Activated T-helper 1 cell treated with anti-CD3 and anti-CD28 coated beads, Interleukin-12 subunit alpha, Interleukin-12 subunit beta, Interleukin-2, Interleukin-4 antibody, amounts not matched to agents 30 ng/mL and 10 ng/mL and 1 ng/mL, durations not matched to agents 14 hours and 24 hours and 36 hours (primary cell): ENCODE data around the gene ADAMTS12. TPM values are rescaled to one million over a fixed set of nuclear protein-coding genes. Genes with fewer than 3 reads are reported as not detected.

Experiments
- DNase-seq: peaks from one replicate; pipeline ENCODE4 v3.0.0; 2021; ENCODE audit warnings: low spot score
- H3K27ac Mint-ChIP-seq: one replicate; pipeline ENCODE4 v1.8.0; 2021; ENCODE audit warnings: mild to moderate bottlenecking, mixed read lengths
- H3K27me3 Mint-ChIP-seq: one replicate; pipeline ENCODE4 v1.8.0; 2022; ENCODE audit warnings: mild to moderate bottlenecking, moderate library complexity, mixed read lengths; ENCODE audit not compliant: insufficient read depth
- H3K36me3 Mint-ChIP-seq: one replicate; pipeline ENCODE4 v1.8.0; 2021; ENCODE audit warnings: low read depth, mixed read lengths
- H3K4me1 Mint-ChIP-seq: one replicate; pipeline ENCODE4 v1.8.0; 2021; ENCODE audit warnings: low read depth, mixed read lengths
- H3K4me3 Mint-ChIP-seq: one replicate; pipeline ENCODE4 v1.8.0; 2021; ENCODE audit warnings: mild to moderate bottlenecking, moderate library complexity, mixed read lengths
- H3K9me3 Mint-ChIP-seq: one replicate; pipeline ENCODE4 v1.8.0; 2021; ENCODE audit warnings: mixed read lengths
- intact Hi-C: fragments of 100-400 bp; cut with micrococcal nuclease; formaldehyde crosslinking; loops from one replicate; pipeline ENCODE4 v1.15.1; 2024
- total RNA-seq: library from RNA; stranded (reverse); gene quantifications from 2 replicates; pipeline ENCODE4 v1.2.3, GENCODE V29; 2022

ADAMTS12 gene
- total RNA-seq, 1 donor from 2014 or later: not detected

DNA sequence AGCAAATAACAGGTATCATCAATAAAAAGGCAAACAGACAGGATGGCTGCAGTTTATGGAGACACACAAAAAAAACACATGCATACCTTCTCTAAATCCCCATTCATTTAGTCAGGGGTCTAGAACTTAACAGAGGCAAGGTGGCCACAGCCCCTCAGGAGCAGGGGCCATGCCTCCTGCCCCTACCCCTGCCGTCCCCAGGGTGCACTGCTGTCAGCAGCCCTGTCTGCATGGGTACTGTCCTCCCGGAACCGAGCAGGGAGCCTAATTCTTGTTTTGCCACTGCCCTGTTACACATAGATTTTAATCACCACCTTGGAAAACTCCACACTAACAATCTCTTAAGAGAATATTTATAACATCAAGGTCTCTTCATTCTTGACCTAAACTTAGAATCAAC, 39.0 kb downstream of the ADAMTS12 start:
- DNase-seq: no peak
- no peak overlapping the region for H3K4me3 Mint-ChIP-seq
- no peak overlapping the region for H3K27ac Mint-ChIP-seq
- peaks cover 20% of the 10 kb centered on the region for H3K27me3 Mint-ChIP-seq
- no peaks in the 10 kb centered on the region for H3K36me3 Mint-ChIP-seq
- H3K9me3 Mint-ChIP-seq: no peaks in the 10 kb centered on the region
- H3K4me1 Mint-ChIP-seq: peaks cover 16% of the 10 kb centered on the region
- intact Hi-C loops: no loop called here

DNA sequence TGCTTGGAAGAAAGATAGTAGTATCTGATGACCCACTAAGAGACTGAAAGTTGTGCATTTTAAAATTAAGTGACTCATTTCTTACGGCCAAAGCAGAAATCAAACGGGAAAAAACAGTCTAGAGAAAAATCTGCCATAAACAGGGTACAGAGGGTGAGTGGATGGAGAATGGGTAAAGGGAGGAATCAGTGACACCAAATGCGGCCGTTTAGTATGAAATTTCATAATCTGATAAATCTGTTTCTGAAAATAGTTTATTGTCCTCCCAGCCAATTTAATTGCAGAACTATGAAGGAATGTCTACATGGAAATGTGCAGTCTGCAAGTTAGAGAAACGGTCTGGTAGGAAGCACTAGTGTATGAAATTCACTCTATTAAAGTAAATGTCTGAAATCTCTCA, 39.5 kb downstream of the ADAMTS12 start:
- H3K27ac Mint-ChIP-seq: no peak overlapping the region
- H3K4me3 Mint-ChIP-seq: no peak overlapping the region
- intact Hi-C loops: no loop called here
- DNase-seq: no peak
- no peaks in the 10 kb centered on the region for H3K9me3 Mint-ChIP-seq
- peaks cover 16% of the 10 kb centered on the region for H3K4me1 Mint-ChIP-seq
- H3K36me3 Mint-ChIP-seq: no peaks in the 10 kb centered on the region
- H3K27me3 Mint-ChIP-seq: peaks cover 20% of the 10 kb centered on the region

DNA sequence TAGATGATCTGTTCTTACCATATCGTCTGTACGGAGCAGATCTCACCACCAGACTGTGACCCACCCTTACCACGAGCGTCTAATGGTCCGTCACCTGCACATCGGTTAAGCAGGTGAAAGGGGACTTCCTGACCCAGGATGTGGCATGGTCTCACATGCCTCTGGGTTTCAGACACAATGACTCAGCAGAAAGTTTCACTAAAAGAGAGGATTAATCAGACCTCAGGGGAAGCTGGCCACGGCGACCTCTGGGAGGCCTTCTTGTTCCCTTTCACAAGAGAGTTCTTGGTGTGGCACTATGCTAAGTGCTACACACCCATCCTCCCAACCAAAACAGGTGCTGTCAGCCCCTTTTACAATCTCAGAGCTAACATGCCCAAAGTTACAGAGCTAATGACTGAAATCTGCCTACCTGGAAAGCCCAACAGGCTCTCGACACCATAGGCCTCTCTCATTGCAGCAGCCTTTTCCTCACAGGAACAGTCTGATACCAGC, 41.6 kb downstream of the ADAMTS12 start:
- Mint-ChIP-seq H3K9me3 (no peaks in the 10 kb centered on the region), H3K27me3 (peaks cover 16% of the 10 kb centered on the region), H3K27ac (no peak overlapping the region), H3K4me3 (no peak overlapping the region), H3K36me3 (no peaks in the 10 kb centered on the region), H3K4me1 (peaks cover 10% of the 10 kb centered on the region)
- DNase-seq: peak; percentile 20
- intact Hi-C loops: no loop called here

DNA sequence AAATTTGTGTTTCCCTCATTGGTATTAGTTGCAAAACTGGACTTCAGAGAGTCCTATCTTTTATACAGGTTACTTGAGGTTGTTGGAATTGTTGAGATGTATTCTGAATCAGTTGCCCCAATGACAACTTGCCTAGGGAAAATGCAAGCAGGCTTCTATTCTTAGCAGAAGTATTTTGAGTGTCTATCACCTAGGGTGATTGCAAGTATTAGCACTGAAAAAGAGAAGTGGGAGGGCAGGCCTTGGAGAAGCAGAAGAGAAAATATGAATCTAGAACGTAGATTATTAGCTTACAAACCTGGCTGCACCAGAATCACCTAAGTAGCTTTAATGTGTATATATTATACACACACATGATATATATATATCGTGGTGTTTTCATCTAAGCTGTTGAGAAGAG, 43.2 kb downstream of the ADAMTS12 start:
- Mint-ChIP-seq H3K4me3 (no peak overlapping the region), H3K27ac (no peak overlapping the region), H3K27me3 (peaks cover 10% of the 10 kb centered on the region), H3K4me1 (peaks cover 10% of the 10 kb centered on the region), H3K9me3 (peaks cover 3% of the 10 kb centered on the region), H3K36me3 (no peaks in the 10 kb centered on the region)
- intact Hi-C loops: loop anchor here (10.0 kb wide), 1 partner anchor 404 kb away; the partner anchor contains the start of gene TARS1
- DNase-seq: no peak

DNA sequence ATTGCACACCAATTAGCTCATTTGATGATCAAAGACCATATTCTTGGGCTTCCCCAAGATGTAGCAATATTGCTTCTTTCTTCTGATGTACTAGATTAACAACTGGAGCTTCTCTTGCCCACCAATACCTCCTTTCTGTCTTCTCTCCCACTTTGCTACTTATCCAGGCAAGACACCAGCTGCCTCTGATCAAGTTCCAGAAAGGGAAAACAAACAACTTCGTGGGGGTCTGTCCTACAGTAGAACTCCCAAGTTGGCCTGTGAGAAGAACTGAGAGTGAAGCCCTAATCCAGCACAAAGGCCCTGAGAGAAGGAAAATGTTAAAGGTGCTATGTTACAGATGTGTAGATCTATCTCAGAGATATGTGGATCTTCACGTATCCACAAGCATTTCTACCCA, 44.9 kb downstream of the ADAMTS12 start:
- no peak for DNase-seq
- Mint-ChIP-seq H3K27me3 (peaks cover 8% of the 10 kb centered on the region), H3K4me3 (no peak overlapping the region), H3K36me3 (no peaks in the 10 kb centered on the region), H3K27ac (no peak overlapping the region), H3K4me1 (peaks cover 13% of the 10 kb centered on the region), H3K9me3 (peaks cover 3% of the 10 kb centered on the region)
- intact Hi-C loops: loop anchor here (10.0 kb wide), 1 partner anchor 402 kb away; the partner anchor contains the start of gene TARS1

DNA sequence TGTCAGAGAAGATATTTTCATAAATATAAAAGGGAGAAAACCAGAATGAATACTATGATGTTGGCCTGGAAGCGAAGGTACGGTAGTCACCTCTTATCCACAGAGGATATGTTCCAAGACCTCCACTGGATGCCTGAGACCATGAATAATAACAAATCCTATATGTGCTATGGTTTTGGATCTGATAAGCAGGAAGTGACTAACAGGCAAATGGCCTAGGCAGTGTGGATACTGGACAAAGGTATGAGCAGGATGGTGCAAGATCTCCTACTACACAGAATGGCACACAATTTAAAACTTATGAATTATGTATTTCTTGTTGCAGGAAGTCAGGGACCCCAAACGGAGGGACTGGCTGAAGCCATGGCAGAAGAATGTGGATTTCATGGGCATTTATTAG, 48.2 kb downstream of the ADAMTS12 start:
- Mint-ChIP-seq H3K27me3 (peaks cover 10% of the 10 kb centered on the region), H3K4me1 (peaks cover 12% of the 10 kb centered on the region)
- intact Hi-C loops: loop anchor here (10.0 kb wide), 1 partner anchor 399 kb away; the partner anchor contains the start of gene TARS1

DNA sequence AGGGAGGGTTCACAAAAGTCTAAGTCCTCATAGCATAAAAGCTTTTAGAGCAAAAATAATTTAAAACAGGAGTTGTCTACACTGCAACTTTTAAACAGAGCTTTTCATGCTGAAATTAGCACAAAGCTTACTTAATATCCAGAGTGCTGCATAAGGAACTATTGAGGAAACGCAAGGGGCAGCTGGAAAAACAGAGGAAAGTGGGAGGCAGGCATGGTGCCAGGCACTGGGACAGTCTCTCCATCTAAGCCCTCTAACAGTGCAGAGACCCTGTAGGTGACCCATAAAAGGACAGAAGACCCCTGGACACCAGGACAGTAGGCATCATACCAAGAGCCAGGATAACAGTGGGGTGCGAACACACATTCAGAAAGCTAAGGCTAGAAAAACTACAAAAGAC, 49.3 kb downstream of the ADAMTS12 start:
- Mint-ChIP-seq H3K4me1 (peaks cover 12% of the 10 kb centered on the region), H3K36me3 (no peaks in the 10 kb centered on the region), H3K27me3 (peaks cover 13% of the 10 kb centered on the region), H3K27ac (no peak overlapping the region), H3K4me3 (no peak overlapping the region), H3K9me3 (peaks cover 3% of the 10 kb centered on the region)
- DNase-seq: no peak
- intact Hi-C loops: loop anchor here (10.0 kb wide), 1 partner anchor 398 kb away; the partner anchor contains the start of gene TARS1

More for the DNA sequence above, 48.2 kb downstream of the ADAMTS12 start:
- peaks cover 3% of the 10 kb centered on the region for H3K9me3 Mint-ChIP-seq
- DNase-seq: no peak
- H3K4me3 Mint-ChIP-seq: no peak overlapping the region
- no peaks in the 10 kb centered on the region for H3K36me3 Mint-ChIP-seq
- no peak overlapping the region for H3K27ac Mint-ChIP-seq

DNA sequence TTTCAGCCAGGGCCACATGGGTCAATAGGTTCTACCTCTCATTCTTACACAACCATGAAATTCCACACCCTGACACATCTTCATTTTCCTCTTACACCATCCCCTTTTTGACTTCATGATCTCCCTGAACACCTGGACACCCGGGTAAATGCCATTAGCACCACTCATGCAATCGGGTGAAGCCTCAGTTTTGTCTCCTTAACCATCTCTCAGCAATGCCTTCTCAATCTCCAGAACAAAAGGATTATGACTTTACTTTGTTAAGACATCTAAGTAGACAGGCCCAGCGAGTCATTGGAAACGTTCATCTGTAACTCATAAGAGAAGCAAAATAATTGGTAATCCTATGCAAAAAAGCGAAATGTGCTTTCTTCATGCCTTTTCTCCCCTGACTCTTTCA, 49.9 kb downstream of the ADAMTS12 start:
- Mint-ChIP-seq H3K27me3 (peaks cover 14% of the 10 kb centered on the region), H3K4me3 (no peak overlapping the region), H3K4me1 (peaks cover 12% of the 10 kb centered on the region)

DNA sequence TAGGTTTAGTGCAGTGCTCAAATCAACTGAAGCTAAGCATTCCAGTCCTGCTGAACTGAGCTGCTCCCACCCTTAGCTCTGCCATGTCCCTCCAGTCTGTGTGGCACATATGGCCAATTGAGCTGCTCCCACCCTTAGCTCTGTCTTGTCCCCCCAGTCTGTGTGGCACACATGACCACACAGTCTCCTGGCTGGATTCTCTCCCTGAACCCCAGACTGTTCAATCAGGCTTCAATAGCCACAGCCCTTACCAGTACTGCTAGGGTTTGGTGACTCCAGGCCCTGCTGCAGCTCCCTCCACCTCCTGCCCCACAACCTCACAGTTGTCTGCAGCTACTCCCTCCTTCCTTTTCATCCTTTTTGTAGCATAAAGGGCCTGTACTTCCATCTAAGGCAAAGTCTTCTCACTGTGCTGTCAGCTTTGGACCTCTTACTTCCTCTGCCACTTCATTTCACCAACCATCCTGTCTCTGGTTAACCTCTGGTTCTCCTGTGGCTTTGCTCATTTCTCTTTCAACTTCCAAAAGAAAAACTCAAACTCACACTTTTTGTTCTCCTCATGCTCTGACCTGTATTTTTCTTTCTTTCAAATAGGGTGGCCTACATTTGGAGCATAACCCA, 50.8 kb downstream of the ADAMTS12 start:
- DNase-seq: peak; percentile 6
- no peak overlapping the region for H3K4me3 Mint-ChIP-seq
- peaks cover 3% of the 10 kb centered on the region for H3K9me3 Mint-ChIP-seq
- H3K27me3 Mint-ChIP-seq: peaks cover 14% of the 10 kb centered on the region
- H3K36me3 Mint-ChIP-seq: no peaks in the 10 kb centered on the region
- no peak overlapping the region for H3K27ac Mint-ChIP-seq
- intact Hi-C loops: loop anchor here (10.0 kb wide), 1 partner anchor 396 kb away; the partner anchor contains the start of gene TARS1
- peaks cover 12% of the 10 kb centered on the region for H3K4me1 Mint-ChIP-seq

More for the DNA sequence above, 49.9 kb downstream of the ADAMTS12 start:
- no peak for DNase-seq
- H3K36me3 Mint-ChIP-seq: no peaks in the 10 kb centered on the region
- H3K9me3 Mint-ChIP-seq: peaks cover 3% of the 10 kb centered on the region
- H3K27ac Mint-ChIP-seq: no peak overlapping the region
- intact Hi-C loops: loop anchor here (10.0 kb wide), 1 partner anchor 397 kb away; the partner anchor contains the start of gene TARS1

DNA sequence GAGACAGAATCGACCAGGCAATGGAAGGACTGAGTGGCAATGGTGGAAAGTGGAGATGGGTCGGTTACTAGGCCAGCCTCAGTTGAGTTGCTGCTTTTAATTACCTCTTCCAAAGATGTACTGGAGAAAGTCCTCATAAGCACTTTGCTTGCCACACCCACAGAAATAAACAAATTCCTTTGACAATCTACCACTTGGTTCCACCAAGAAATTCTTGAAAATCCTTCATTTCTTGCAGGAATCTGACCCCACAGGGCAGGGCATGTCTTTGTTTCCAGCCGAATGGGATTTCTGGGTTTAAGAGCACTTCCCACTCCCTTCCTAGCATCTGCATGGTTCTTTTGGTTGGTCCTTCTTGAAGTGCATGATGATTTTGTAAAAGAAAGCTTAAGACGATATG, 54.5 kb downstream of the ADAMTS12 start:
- Mint-ChIP-seq H3K36me3 (no peaks in the 10 kb centered on the region), H3K9me3 (no peaks in the 10 kb centered on the region), H3K27ac (no peak overlapping the region), H3K4me3 (no peak overlapping the region), H3K4me1 (peaks cover 12% of the 10 kb centered on the region), H3K27me3 (peaks cover 15% of the 10 kb centered on the region)
- intact Hi-C loops: no loop called here
- DNase-seq: no peak

DNA sequence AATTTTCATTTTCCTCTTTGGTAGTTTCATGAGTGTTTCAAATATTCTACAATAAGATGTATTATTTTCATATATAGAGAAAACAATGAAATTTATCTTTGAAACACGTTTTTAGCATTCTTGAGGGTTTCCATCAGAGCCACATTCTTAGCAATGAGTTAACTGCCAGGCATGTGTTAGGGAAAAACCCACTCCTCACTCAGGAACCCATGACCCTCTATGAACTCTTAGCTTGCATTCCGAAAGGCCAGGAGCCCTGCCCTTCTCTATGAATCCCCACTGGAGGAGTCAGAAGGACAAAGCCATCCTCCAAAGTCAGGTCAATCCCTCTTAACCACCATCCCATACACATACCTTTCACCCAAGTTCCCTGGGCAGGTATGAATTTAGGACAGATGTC, 57.5 kb downstream of the ADAMTS12 start:
- H3K27ac Mint-ChIP-seq: no peak overlapping the region
- no peaks in the 10 kb centered on the region for H3K9me3 Mint-ChIP-seq
- no peaks in the 10 kb centered on the region for H3K36me3 Mint-ChIP-seq
- no peak overlapping the region for H3K4me3 Mint-ChIP-seq
- intact Hi-C loops: no loop called here
- H3K27me3 Mint-ChIP-seq: peaks cover 16% of the 10 kb centered on the region
- H3K4me1 Mint-ChIP-seq: no peaks in the 10 kb centered on the region
- DNase-seq: no peak

DNA sequence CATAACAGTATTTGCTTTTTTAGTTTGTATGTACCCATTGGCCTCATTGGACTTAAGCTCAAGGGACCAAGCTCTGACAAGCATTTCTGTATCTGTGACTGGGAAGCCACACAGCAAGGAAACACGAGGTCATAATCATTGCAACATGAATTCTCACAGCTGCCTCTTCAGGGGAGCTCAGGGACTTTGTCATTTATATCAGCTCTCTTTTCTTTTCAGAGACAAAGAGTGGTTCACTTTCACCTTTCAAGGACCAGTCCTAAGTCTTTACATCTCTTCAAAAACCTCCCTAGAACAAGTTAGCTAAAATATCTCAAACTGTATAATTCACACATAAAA, 58.6 kb downstream of the ADAMTS12 start:
- H3K36me3 Mint-ChIP-seq: no peaks in the 10 kb centered on the region
- H3K27me3 Mint-ChIP-seq: peaks cover 12% of the 10 kb centered on the region
- DNase-seq: no peak
- no peak overlapping the region for H3K27ac Mint-ChIP-seq
- H3K4me1 Mint-ChIP-seq: no peaks in the 10 kb centered on the region
- intact Hi-C loops: no loop called here
- no peak overlapping the region for H3K4me3 Mint-ChIP-seq
- H3K9me3 Mint-ChIP-seq: no peaks in the 10 kb centered on the region

DNA sequence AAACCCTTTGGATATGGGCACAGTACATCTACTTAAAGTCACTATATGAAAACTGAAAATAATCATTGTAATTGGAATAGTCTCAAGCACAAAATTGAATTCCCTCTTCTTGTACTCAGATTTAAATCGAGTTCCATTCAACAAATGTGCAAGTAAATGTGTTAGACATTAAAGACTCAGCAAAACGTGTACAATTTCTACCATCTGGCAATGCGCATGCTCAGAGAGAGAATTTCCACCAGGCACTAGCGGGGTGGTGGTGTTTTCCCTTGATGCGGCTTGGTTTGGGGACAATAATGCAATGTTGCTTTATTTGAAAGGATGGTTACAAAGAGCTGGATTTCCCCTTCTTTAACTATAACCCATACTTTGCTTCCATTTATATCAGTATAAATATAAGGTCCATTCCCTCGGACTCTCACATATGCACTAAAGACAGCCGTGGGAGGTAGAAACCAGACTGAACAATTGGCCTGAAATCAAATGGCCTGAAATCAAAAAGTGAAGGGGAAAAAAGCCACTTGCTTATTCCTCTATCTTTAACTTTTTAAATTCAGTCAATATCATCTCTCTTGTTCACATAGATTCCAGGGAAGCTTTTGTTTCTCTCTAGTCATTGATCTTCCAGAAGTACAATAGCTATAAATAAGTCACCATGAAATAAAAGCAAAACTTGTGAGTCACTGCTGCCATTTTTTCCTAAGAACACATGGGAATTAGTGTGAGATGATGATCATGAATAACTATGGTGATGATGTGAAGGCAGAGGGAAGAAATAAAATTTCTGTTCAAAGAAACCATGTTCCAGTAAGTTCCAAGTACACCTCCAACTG, 59.2 kb downstream of the ADAMTS12 start:
- Mint-ChIP-seq H3K4me1 (no peaks in the 10 kb centered on the region), H3K9me3 (no peaks in the 10 kb centered on the region), H3K4me3 (no peak overlapping the region), H3K27me3 (peaks cover 12% of the 10 kb centered on the region), H3K36me3 (no peaks in the 10 kb centered on the region), H3K27ac (no peak overlapping the region)
- intact Hi-C loops: no loop called here
- DNase-seq: no peak
